ENCODE results near the gene SMG9. TPM values are rescaled to one million over a fixed set of nuclear protein-coding genes. Genes with fewer than 3 reads are reported as not detected.
A peak's percentile ranks its signal among the peaks of the same experiment; 100 is the strongest.

The SMG9 gene
- total RNA-seq, 1 donor from 2014 or later: 87.6 TPM

- Mint-ChIP-seq H3K36me3 (ENCODE audit: low read depth) (no peaks in the 10 kb centered on the region), H3K4me3 (no peak overlapping the region), H3K27me3 (ENCODE audit: low read depth) (peaks cover 46% of the 10 kb centered on the region), H3K9me3 (no peaks in the 10 kb centered on the region), H3K4me1 (peaks cover 12% of the 10 kb centered on the region), H3K27ac (ENCODE audit: unreplicated experiment) (no peak overlapping the region)
- DNase-seq (ENCODE audit: low read depth, low spot score): no peak
- TF ChIP-seq CTCF (conservative IDR thresholded peaks at IDR 0.05): no peak
Measured at GRCh38 chr19:43789029-43789428, 34.3 kb upstream of the SMG9 start.

DNA sequence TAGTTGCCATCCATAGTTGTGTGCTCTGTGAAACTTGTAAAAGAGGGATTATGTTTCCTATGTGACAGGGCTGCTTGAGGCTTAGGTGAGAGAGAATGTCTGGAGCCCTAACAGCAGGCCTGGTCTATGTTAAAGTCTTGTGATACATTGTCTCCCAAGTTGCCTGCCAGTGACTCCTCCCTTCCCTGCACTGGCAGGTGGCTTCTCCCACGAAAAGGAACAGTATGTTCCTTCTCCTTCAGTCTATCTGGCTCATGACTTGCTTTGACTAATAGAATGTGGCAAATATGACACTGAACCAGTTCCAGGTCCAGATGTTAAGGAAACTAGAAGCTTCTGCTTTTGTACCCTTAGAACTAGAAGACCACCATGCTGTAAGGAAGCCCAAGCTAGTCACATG, 31.9 kb upstream of the SMG9 start:
- H3K4me1 Mint-ChIP-seq: peaks cover 28% of the 10 kb centered on the region
- H3K9me3 Mint-ChIP-seq: no peaks in the 10 kb centered on the region
- H3K4me3 Mint-ChIP-seq: no peak overlapping the region
- peaks cover 34% of the 10 kb centered on the region for H3K27me3 Mint-ChIP-seq (ENCODE audit: low read depth)
- no peak for TF ChIP-seq CTCF (conservative IDR thresholded peaks at IDR 0.05)
- DNase-seq (ENCODE audit: low read depth, low spot score): no peak
- H3K27ac Mint-ChIP-seq (ENCODE audit: unreplicated experiment): no peak overlapping the region
- H3K36me3 Mint-ChIP-seq (ENCODE audit: low read depth): no peaks in the 10 kb centered on the region

- Mint-ChIP-seq H3K9me3 (no peaks in the 10 kb centered on the region), H3K4me1 (peaks cover 36% of the 10 kb centered on the region), H3K27me3 (ENCODE audit: low read depth) (peaks cover 28% of the 10 kb centered on the region), H3K27ac (ENCODE audit: unreplicated experiment) (no peak overlapping the region), H3K36me3 (ENCODE audit: low read depth) (no peaks in the 10 kb centered on the region), H3K4me3 (peak overlapping the region; percentile 47)
- DNase-seq (ENCODE audit: low read depth, low spot score): peak; percentile 60
- TF ChIP-seq CTCF (conservative IDR thresholded peaks at IDR 0.05): peak; percentile 94
Measured at GRCh38 chr19:43784981-43785808, 30.4 kb upstream of the SMG9 start.

DNA sequence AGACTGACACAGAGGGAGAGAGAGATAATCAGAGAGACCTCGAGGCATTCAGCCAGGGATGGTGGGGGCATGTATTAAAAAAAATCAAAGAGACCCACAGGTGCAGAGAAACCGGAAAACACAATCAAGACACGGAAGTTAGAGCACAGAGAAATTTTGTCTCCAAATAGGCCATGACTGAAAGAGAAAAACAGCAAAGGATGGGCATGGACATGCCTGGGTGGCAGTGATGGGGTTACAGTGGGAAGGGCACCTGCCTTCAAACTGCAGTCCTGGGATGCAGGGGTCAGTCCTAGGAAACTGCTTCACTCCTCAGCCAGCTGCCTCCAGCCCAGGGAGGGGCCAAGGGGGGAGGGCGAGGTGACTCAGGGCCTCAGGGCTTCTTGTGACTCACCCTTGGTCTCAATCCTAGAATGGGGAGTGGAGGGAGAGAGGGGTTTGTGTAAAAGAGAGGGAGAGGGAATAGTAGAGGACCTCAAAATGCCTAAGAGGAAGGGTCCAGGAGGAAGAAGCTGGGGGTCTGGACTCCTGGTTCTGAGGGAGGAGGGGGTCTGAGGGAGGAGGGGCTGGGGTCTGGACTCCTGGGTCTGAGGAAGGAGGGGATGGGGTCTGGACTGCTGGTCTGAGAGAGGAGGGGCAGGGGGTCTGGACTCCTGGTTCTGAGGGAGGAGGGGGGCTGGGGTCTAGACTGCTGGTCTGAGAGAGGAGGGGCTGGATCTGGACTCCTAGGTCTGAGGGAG, 29.6 kb upstream of the SMG9 start:
- Mint-ChIP-seq H3K27me3 (ENCODE audit: low read depth) (peaks cover 20% of the 10 kb centered on the region), H3K36me3 (ENCODE audit: low read depth) (no peaks in the 10 kb centered on the region), H3K4me1 (peaks cover 42% of the 10 kb centered on the region), H3K4me3 (no peak overlapping the region), H3K27ac (ENCODE audit: unreplicated experiment) (no peak overlapping the region), H3K9me3 (no peaks in the 10 kb centered on the region)
- TF ChIP-seq CTCF (conservative IDR thresholded peaks at IDR 0.05): no peak
- no peak for DNase-seq (ENCODE audit: low read depth, low spot score)

DNA sequence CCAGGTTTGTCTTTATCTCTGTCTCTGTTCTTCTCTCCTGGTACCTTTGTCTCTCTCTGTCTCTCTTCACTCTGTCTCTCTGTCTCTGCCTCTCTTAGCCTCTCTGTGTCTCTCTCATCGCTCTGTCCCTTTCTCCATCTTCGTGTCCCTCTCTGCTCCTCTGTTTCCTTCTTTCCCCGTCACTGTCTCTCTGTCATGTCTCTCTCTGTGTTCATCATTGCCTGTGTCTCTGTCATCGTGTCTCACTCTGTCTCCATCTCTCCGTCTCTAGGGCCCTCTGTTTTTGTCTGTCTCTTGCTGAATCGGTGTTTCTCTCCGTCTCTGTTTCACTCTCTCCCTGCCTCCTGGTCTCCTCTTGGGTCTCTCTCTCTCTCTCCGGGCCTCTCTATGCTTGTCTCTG, 28.9 kb upstream of the SMG9 start:
- no peak for TF ChIP-seq CTCF (conservative IDR thresholded peaks at IDR 0.05)
- no peak overlapping the region for H3K27ac Mint-ChIP-seq (ENCODE audit: unreplicated experiment)
- peaks cover 14% of the 10 kb centered on the region for H3K27me3 Mint-ChIP-seq (ENCODE audit: low read depth)
- DNase-seq (ENCODE audit: low read depth, low spot score): no peak
- H3K4me3 Mint-ChIP-seq: no peak overlapping the region
- no peaks in the 10 kb centered on the region for H3K9me3 Mint-ChIP-seq
- peaks cover 46% of the 10 kb centered on the region for H3K4me1 Mint-ChIP-seq
- no peaks in the 10 kb centered on the region for H3K36me3 Mint-ChIP-seq (ENCODE audit: low read depth)

Measured in neural crest cell (in vitro differentiated cells).